ENCODE data around the gene TMEM8B. TPM values are rescaled to one million over a fixed set of nuclear protein-coding genes. Genes with fewer than 3 reads are reported as not detected.

Gene TMEM8B
- total RNA-seq, 2 donors from 2014 or later = 14.6 to 24.2 TPM

- TF ChIP-seq CTCF (IDR thresholded peaks at IDR 0.05) = no peak
- ATAC-seq (ENCODE audit: insufficient number of reproducible peaks, low FRiP score, low read depth) (no peak), DNase-seq (ENCODE audit: low spot score) (no peak)
- Histone ChIP-seq H3K36me3 (no peaks in the 10 kb centered on the region), H3K4me3 (no peak overlapping the region), H3K9me3 (no peaks in the 10 kb centered on the region), H3K4me1 (ENCODE audit: control insufficient read depth in 1 of 2, low read depth in 2 of 2) (peaks cover 23 to 73% of the 10 kb centered on the region in 2 donors), H3K27ac (peak overlapping the region; percentile 25 to 57), H3K27me3 (replicated peaks; ENCODE audit: insufficient read depth) (no peaks in the 10 kb centered on the region)
Measured at GRCh38 chr9:35914301-35914807, 85.3 kb downstream of the TMEM8B start.

Other genes starting within 250 kb of the TMEM8B start
- 10 to 100 TPM; 64.5 to 69.9 TPM for gene TESK1, start 224.0 kb upstream of the TMEM8B start, total RNA-seq
- 1 to 10 TPM; 2.2 to 9.9 TPM for gene CD72, start 210.8 kb upstream of the TMEM8B start, total RNA-seq
- gene SIT1, start 178.3 kb upstream of the TMEM8B start, total RNA-seq = under 1 TPM in 1 of 2 donors, not detected in 1; 0.68 TPM
- 1,000 to 10,000 TPM; 1,550 to 5,543 TPM for gene RMRP, start 171.2 kb upstream of the TMEM8B start, total RNA-seq
- gene CCDC107, start 170.9 kb upstream of the TMEM8B start, total RNA-seq = 10 to 100 TPM; 75.2 to 92.2 TPM
- gene ARHGEF39, start 164.0 kb upstream of the TMEM8B start, total RNA-seq = 1 to 10 TPM in 1 of 2 donors, under 1 TPM in 1; 0.54 to 1.2 TPM
- gene CA9, start 155.3 kb upstream of the TMEM8B start, total RNA-seq = 10 to 100 TPM in 1 of 2 donors, not detected in 1; 10.7 TPM
- 1,000 to 10,000 TPM; 4,158 to 5,700 TPM for gene TPM2, start 139.3 kb upstream of the TMEM8B start, total RNA-seq
- gene TLN1, start 97.0 kb upstream of the TMEM8B start, total RNA-seq = 1,000 to 10,000 TPM in 1 of 2 donors, 100 to 1,000 TPM in 1; 889 to 1,019 TPM
- 10 to 100 TPM; 46.0 to 62.4 TPM for gene CREB3, start 96.6 kb upstream of the TMEM8B start, total RNA-seq
- 100 to 1,000 TPM in 1 of 2 donors, 10 to 100 TPM in 1; 75.8 to 115 TPM for gene GBA2, start 80.0 kb upstream of the TMEM8B start, total RNA-seq
- gene RGP1, start 79.9 kb upstream of the TMEM8B start, total RNA-seq = 10 to 100 TPM; 23.0 to 24.5 TPM
- gene MSMP, start 75.0 kb upstream of the TMEM8B start, total RNA-seq = not detected
- 10 to 100 TPM; 30.8 to 38.2 TPM for gene NPR2, start 37.6 kb upstream of the TMEM8B start, total RNA-seq
- 1 to 10 TPM in 1 of 2 donors, under 1 TPM in 1; 0.21 to 5.7 TPM for gene SPAG8, start 17.0 kb upstream of the TMEM8B start, total RNA-seq
- 10 to 100 TPM; 18.4 to 45.4 TPM for gene HINT2, start 14.2 kb upstream of the TMEM8B start, total RNA-seq
- not detected for gene FAM221B, start 496 bp upstream of the TMEM8B start, total RNA-seq
- gene OR13J1, start 41.2 kb downstream of the TMEM8B start, total RNA-seq = not detected
- gene HRCT1, start 77.0 kb downstream of the TMEM8B start, total RNA-seq = 10 to 100 TPM; 20.4 to 23.6 TPM
- 1 to 10 TPM; 3.2 to 4.9 TPM for gene SPAAR, start 80.3 kb downstream of the TMEM8B start, total RNA-seq
- not detected for gene OR2S2, start 128.9 kb downstream of the TMEM8B start, total RNA-seq
- gene RECK, start 207.7 kb downstream of the TMEM8B start, total RNA-seq = 10 to 100 TPM; 19.8 to 30.5 TPM

Data from thoracic aorta (tissue), 2 donors.